ENCODE data around the gene KCNAB3.
A peak's percentile ranks its signal among the peaks of the same experiment; 100 is the strongest.

KCNAB3 gene

DNA sequence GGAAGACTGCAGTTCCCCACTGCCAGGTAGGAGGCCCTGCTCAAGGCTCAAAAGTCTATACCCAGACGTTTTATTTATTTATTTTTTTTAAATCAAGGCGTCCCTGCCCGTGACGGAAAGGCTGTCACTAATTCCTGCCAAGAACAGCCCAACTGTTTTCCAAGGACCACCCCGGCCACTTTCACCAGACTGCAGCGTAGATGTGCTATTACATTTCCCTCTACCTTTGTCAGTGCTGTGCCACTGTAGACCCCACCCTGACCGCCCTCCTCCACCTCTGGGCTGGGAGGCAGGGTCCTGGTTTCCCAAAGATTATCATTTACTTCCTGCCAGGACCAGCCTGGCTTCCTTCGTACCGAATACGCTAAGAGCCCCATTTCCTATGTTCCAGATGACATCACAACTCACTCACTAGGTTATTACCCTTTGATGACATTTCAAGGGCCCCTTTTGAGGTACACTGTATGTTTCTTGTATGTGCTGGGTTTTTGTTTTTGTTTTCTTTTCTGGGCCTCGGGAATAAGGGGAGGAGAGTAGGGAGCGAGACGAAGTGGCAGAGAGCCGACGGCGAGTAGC lies 7.3 kb downstream of the KCNAB3 start:
- Mint-ChIP-seq H3K4me3 (peak overlapping the region; percentile 75 to 85), H3K9me3 (no peaks in the 10 kb centered on the region), H3K4me1 (peaks cover 25% of the 10 kb centered on the region), H3K27ac (peak overlapping the region; percentile 59 to 79), H3K27me3 (no peaks in the 10 kb centered on the region)
- DNase-seq = no peak
- ATAC-seq = peak; percentile 82

DNA sequence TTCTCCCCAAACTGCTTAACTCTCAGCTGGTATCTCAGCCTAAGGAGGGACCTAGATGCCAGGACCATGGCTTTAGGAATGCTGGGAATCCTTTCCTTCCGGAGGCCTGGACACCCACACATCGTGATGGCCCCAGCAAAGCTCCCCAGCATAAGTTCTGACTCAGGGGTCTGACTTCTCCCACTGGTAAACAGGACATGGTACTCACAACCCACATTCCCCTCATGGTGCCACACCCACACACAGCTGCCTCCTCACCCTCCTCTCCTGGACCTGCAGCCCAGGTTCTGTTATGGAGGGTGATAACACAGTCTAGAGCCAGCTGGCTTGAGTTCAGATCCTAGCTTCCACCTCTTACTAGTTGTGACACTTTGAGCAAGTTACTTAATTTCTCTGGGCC lies 12.8 kb downstream of the KCNAB3 start:
- Mint-ChIP-seq H3K27me3 (no peaks in the 10 kb centered on the region), H3K27ac (peak overlapping the region; percentile 79 to 85), H3K4me3 (peak overlapping the region; percentile 87 to 95), H3K4me1 (peaks cover 35% of the 10 kb centered on the region), H3K9me3 (no peaks in the 10 kb centered on the region)
- DNase-seq = no peak
- no peak for ATAC-seq

DNA sequence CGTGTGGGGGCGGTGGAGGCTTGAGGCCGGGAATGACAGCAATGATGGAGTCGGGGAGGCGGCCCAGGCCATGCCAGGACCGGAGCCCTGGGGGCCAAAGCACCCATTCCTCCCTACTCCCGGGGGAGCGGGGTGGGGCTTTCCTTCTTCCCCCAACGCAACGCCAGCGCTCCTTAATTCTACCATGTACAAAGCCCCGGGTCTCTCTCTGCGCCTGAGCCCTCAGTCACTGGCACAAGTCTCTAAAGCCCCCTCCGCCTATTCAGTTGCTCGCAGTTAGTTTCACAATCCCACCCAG lies 13.3 kb downstream of the KCNAB3 start:
- Mint-ChIP-seq H3K27me3 (no peaks in the 10 kb centered on the region), H3K4me1 (peaks cover 31% of the 10 kb centered on the region), H3K4me3 (peak overlapping the region; percentile 87 to 95), H3K27ac (peak overlapping the region in 1 of 2 donors; percentile 85), H3K9me3 (no peaks in the 10 kb centered on the region)
- DNase-seq = no peak
- no peak for ATAC-seq

DNA sequence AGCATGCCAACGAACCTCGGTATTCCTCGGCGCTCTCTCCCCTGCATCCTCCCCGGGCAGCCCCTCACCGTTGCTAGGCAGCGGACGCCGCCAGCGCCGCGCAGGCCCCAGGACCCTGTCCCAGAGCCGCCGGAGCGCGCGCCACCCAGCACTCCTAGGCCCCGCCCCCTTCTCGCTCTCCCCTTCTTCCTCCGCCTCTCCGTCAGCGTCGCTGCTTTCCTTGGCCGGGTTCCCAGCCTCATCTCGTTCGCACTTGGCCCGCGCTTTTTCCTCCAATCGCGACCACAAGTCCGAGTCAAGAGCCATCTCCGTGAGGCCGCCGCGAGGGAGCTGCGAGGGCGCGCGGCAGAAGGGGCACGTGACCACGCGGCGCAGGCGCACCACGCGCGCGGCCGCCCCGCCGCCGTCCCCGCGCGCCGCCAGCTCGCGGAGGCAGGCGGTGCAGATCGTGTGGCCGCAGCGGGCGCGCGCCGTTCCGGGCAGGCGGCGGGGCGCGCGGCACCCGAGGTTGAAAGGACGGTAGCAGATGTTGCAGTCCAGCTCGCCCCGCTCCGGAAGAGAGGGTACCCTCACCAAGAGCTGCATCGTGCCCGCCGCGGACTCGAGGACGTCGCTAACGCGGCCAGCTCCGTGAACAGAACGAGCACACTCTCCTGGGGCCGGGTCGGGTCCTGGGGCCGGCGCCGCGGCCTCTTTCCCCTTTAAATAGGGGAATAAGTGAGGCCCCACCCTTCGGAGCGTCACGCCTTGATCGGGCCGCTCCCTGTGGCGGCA lies 13.9 kb downstream of the KCNAB3 start, which contains the start of gene RNF227:
Gene RNF227 (minus strand): TSS at position 679 of the 774 bp plus-strand sequence. CDS start 94 bp downstream, at position 585.
- H3K4me1 Mint-ChIP-seq = peaks cover 30% of the 10 kb centered on the region
- ATAC-seq = peak; percentile 88
- no peaks in the 10 kb centered on the region for H3K9me3 Mint-ChIP-seq
- peak within 1 kb of the TSS; percentile 87 to 95 for H3K4me3 Mint-ChIP-seq
- H3K27me3 Mint-ChIP-seq = no peaks in the 10 kb centered on the region
- H3K27ac Mint-ChIP-seq = peak within 1 kb of the TSS; percentile 85 to 87
- DNase-seq = peak; percentile 87 to 93

DNA sequence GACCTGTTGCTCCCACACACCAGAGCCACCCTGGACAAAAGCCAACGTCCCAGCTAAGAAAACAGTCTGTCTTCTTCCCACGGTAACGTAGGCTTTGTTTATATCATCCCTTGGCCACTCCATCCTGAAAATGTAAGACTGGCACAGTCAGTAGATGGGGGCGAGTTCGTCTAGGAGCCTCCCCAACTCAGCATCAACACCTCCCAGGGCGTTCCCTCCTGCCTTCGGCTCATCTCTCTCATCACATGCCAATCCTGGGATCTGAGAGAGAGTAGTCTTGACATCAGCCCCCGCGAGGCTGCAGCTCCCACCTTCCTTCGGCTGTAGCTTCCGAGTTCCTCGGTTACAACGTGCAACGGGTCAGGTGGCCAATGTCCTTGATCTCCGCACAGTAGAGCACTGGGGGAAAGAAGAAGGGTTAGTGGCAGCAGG lies 14.5 kb downstream of the KCNAB3 start:
- ATAC-seq = no peak
- no peaks in the 10 kb centered on the region for H3K9me3 Mint-ChIP-seq
- peak overlapping the region; percentile 87 to 95 for H3K4me3 Mint-ChIP-seq
- peaks cover 30% of the 10 kb centered on the region for H3K4me1 Mint-ChIP-seq
- no peak for DNase-seq
- peak overlapping the region; percentile 45 to 87 for H3K27ac Mint-ChIP-seq
- H3K27me3 Mint-ChIP-seq = no peaks in the 10 kb centered on the region

DNA sequence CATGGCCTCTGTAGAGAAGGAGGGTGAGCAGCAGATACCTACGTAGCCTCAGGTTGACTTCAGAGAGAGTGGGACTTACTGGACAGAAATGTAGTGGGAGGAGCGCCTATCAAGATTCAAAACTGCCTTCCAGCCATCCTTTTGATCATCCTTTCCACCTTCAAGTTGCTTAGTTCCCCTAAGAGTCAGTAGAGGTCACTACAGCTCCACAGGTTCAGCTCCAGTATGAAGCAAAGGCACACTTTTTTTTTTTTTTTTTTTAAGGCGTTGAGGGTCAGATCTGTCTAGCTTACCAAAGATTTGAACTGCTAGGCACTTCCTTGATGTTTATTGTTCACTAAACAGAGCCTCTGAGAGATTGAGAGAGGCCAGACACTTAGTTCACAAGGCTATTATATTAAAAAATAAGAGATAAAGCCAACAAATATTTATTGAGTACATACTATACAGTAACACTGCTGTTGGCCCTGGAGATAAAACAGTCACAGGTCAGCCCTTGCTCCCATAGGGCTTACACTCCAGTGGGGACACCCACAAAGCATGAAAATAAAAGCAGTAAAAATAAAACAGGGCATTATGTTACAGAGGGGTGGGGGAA lies 16.6 kb downstream of the KCNAB3 start:
- Mint-ChIP-seq H3K27ac (peak overlapping the region in 1 of 2 donors; percentile 43), H3K4me3 (no peak overlapping the region), H3K9me3 (no peaks in the 10 kb centered on the region), H3K4me1 (peaks cover 30% of the 10 kb centered on the region), H3K27me3 (no peaks in the 10 kb centered on the region)
- ATAC-seq (peak; percentile 59), DNase-seq (peak; percentile 54 to 64)

DNA sequence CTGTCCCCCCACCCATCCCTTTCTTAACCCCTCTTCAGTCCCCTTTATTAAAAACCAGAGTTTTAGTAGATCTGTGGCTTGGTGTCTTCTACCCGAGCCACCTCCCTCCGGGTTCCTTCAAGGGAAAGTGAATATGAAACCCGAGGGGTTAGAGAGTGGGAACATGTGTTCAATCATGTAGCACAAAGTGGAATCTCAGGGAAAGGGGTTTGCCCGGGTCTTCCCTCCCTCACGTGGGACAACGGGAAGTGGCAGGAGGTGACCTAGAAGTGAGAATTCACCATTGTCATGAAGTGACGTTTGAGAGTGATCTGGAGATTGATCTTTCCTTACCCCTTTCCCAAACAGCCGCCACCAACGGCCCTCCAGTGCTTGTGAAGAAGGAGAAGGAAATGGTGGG lies 18.5 kb downstream of the KCNAB3 start:
- no peaks in the 10 kb centered on the region for H3K27me3 Mint-ChIP-seq
- peaks cover 20% of the 10 kb centered on the region for H3K4me1 Mint-ChIP-seq
- H3K9me3 Mint-ChIP-seq = no peaks in the 10 kb centered on the region
- no peak for DNase-seq
- peak overlapping the region in 1 of 2 donors; percentile 9 for H3K27ac Mint-ChIP-seq
- no peak overlapping the region for H3K4me3 Mint-ChIP-seq
- no peak for ATAC-seq

DNA sequence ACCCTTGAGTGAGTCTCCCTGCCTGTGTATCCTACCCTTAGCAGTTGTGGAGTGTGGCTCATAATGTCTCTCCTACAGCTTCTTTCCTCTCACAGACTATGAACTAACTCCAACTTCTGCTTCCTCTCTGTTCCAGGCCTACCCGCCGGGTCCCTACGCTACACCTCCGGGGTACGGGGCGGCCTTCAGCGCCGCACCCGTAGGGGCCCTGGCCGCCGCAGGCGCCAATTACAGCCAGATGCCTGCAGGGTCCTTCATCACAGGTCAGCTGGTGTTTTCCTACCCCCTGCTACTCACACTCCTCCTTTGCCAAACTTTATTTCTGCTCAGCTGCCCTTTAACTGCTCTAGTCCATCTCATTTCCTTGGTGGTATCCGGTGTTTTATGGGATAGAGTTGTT lies 18.9 kb downstream of the KCNAB3 start:
- no peak for DNase-seq
- peaks cover 19% of the 10 kb centered on the region for H3K4me1 Mint-ChIP-seq
- H3K27me3 Mint-ChIP-seq = no peaks in the 10 kb centered on the region
- H3K27ac Mint-ChIP-seq = peak overlapping the region in 1 of 2 donors; percentile 9
- H3K9me3 Mint-ChIP-seq = no peaks in the 10 kb centered on the region
- ATAC-seq = no peak
- no peak overlapping the region for H3K4me3 Mint-ChIP-seq

DNA sequence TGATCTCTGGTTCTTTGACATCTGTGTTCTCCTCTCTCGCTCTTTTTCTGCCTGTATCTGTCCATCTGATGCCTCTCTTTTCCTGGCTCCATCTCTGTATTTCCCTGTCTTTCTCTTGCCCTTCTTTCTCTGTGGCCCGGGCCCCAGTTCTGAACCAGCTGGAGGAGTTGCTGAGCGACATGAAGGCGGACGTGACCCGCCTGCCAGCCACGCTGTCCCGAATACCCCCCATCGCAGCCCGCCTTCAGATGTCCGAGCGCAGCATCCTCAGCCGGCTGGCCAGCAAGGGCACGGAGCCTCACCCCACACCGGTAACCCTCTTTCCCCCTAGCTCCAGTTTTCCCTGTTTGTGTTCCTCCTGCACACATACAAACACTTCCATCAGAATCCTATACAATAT lies 19.4 kb downstream of the KCNAB3 start:
- no peaks in the 10 kb centered on the region for H3K9me3 Mint-ChIP-seq
- H3K4me1 Mint-ChIP-seq = peaks cover 17% of the 10 kb centered on the region
- no peak overlapping the region for H3K4me3 Mint-ChIP-seq
- no peak for ATAC-seq
- H3K27me3 Mint-ChIP-seq = no peaks in the 10 kb centered on the region
- H3K27ac Mint-ChIP-seq = no peak overlapping the region
- no peak for DNase-seq

DNA sequence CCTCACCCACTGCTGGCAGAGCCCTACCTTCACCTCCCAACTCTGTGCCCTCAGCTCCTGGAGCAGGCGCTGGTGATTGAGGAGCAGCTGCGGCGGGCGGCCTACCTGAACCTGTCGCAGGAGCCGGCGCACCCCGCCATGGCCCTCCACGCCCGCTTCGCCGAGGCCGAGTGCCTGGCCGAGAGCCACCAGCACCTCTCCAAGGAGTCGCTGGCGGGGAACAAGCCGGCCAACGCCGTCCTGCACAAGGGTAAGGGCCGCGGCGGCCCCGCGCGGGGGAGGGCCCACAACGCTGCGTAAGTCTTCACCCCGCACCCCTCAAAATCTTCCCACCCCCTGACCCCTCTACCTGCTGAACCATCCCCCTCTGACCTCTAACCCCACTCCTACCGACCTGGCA lies 20.6 kb downstream of the KCNAB3 start:
- DNase-seq = no peak
- H3K27me3 Mint-ChIP-seq = no peaks in the 10 kb centered on the region
- H3K4me1 Mint-ChIP-seq = peaks cover 9% of the 10 kb centered on the region
- no peak for ATAC-seq
- no peaks in the 10 kb centered on the region for H3K9me3 Mint-ChIP-seq
- no peak overlapping the region for H3K4me3 Mint-ChIP-seq
- no peak overlapping the region for H3K27ac Mint-ChIP-seq

DNA sequence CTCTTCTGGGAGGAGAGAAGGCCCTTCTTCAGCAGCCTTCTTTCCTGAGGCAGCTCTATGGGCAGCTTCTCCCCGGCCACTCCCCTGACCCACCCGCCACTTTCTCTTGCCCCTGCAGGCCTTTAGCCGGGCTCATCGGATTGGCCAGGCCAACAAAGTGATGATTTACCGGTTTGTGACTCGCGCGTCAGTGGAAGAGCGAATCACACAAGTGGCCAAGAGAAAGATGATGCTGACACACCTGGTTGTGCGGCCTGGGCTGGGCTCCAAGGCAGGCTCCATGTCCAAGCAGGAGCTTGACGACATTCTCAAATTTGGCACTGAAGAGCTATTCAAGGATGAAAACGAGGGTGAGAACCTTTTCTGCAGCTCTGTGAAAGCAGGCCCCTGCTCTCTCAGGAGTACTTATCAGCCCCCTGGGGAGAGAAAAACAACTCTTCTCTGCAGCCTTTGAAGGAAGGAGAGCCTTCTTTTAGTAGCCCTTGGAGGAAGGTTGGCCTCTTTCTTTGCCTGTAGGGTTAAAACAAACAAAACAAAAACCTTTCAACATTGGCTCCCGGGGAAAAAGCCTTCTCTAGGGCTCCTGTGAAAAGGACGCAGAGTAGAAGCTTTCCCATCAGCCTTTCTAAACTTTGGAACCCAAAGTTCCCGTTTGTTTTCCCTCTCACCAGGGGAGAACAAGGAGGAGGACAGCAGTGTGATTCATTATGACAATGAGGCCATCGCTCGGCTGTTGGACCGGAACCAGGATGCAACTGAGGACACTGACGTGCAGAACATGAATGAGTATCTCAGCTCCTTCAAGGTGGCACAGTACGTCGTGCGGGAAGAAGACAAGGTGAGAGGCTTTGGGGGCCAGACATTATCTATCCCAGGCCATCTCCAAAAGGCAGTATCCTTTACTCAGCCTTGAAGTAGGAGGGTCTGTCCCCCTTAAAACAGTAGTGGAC lies 26.2 kb downstream of the KCNAB3 start:
- H3K9me3 Mint-ChIP-seq = no peaks in the 10 kb centered on the region
- no peak overlapping the region for H3K4me3 Mint-ChIP-seq
- no peaks in the 10 kb centered on the region for H3K27me3 Mint-ChIP-seq
- no peak for DNase-seq
- H3K27ac Mint-ChIP-seq = no peak overlapping the region
- no peaks in the 10 kb centered on the region for H3K4me1 Mint-ChIP-seq
- ATAC-seq = no peak

DNA sequence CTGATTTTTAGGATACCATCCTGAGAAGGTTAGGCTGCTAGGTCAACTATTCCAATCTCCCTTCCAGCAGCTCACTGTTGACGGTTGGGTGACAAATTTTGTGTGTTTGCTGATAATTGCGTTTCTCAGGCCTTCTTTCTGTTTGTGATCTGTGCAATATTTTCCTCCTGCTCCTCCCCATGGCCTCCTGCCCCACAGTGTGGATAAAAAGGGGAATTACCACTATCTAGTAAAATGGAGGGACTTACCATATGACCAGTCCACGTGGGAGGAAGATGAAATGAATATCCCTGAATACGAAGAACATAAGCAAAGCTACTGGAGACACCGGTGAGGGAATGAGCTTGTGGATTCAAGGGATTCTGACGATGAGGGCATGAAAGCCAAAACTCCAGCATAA lies 31.9 kb downstream of the KCNAB3 start:
- Mint-ChIP-seq H3K9me3 (no peaks in the 10 kb centered on the region), H3K4me1 (peaks cover 33% of the 10 kb centered on the region), H3K4me3 (no peak overlapping the region), H3K27ac (peak overlapping the region in 1 of 2 donors; percentile 30), H3K27me3 (no peaks in the 10 kb centered on the region)
- peak; percentile 69 for ATAC-seq
- peak in 1 of 2 donors; percentile 16 for DNase-seq

DNA sequence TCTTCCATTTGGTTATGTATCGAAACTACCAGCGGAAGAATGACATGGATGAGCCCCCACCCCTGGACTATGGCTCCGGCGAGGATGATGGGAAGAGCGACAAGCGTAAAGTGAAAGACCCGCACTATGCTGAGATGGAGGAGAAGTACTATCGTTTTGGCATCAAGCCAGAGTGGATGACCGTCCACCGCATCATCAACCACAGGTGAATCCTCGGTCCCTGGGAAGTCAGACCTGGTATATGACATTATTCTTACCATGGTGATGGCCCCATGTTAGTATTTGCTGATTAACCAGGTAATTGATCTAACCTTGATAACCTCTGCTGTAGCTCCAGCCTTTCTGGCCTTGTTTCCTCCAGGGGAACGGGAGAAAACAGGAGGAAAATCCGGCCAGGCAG lies 32.6 kb downstream of the KCNAB3 start:
- no peaks in the 10 kb centered on the region for H3K9me3 Mint-ChIP-seq
- ATAC-seq (no peak), DNase-seq (peak in 1 of 2 donors; percentile 3)
- peaks cover 33% of the 10 kb centered on the region for H3K4me1 Mint-ChIP-seq
- peak overlapping the region; percentile 28 to 72 for H3K27ac Mint-ChIP-seq
- no peaks in the 10 kb centered on the region for H3K27me3 Mint-ChIP-seq
- no peak overlapping the region for H3K4me3 Mint-ChIP-seq

DNA sequence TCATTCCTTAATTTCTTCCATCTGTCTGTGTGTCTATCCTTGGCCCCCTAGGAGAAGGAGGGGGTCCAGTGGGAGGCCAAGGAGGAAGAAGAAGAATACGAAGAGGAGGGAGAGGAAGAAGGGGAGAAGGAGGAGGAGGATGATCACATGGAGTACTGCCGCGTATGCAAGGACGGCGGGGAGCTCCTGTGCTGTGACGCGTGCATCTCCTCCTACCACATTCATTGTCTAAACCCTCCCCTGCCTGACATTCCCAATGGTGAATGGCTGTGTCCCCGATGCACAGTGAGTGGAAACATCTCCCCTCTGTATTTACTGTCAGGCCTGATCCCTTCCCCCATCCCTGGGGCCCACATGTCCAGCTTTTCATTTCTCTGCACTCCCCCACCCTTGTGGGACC lies 34.8 kb downstream of the KCNAB3 start:
- Mint-ChIP-seq H3K27ac (peak overlapping the region; percentile 35 to 47), H3K4me1 (peaks cover 39% of the 10 kb centered on the region), H3K27me3 (no peaks in the 10 kb centered on the region), H3K4me3 (no peak overlapping the region), H3K9me3 (no peaks in the 10 kb centered on the region)
- DNase-seq (peak in 1 of 2 donors; percentile 2), ATAC-seq (no peak)

DNA sequence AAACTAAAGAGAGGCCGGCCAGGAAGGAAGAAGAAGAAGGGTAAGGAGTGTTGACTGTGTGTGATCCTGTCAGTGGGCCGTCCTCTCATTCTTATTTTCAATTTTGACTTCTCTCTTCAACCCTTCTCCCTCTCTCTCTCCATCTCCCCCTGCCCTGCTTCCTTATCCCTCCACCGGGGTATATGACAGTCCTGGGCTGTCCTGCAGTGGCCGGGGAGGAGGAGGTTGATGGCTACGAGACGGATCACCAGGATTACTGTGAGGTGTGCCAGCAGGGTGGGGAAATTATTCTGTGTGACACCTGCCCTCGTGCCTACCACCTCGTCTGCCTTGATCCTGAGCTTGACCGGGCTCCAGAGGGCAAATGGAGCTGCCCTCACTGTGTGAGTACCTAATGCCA lies 35.4 kb downstream of the KCNAB3 start:
- H3K9me3 Mint-ChIP-seq = no peaks in the 10 kb centered on the region
- H3K4me1 Mint-ChIP-seq = peaks cover 39% of the 10 kb centered on the region
- H3K27ac Mint-ChIP-seq = peak overlapping the region in 1 of 2 donors; percentile 72
- H3K4me3 Mint-ChIP-seq = no peak overlapping the region
- ATAC-seq (no peak), DNase-seq (peak in 1 of 2 donors; percentile 2)
- no peaks in the 10 kb centered on the region for H3K27me3 Mint-ChIP-seq

Measured in stimulated activated naive CD8-positive, alpha-beta T cell treated with anti-CD3 and anti-CD28 coated beads, Interleukin-15, amount 100 ng/mL, for 72 hours (primary cell).